GM21619 (cell line): ENCODE results near the gene DDX3X.
A peak's percentile ranks its signal among the peaks of the same experiment; 100 is the strongest.
"Not testable (repeated sequence)": the region's sequence is repeated elsewhere in the genome, so short reads cannot be mapped to it uniquely, and the experiment has no call there.

Experiments used
- ATAC-seq: cut with Tn5 transposase; IDR thresholded peaks from one replicate; pipeline ENCODE4 v1.9.1; 2021; ENCODE audit not compliant: unreplicated experiment

The DDX3X gene

DNA sequence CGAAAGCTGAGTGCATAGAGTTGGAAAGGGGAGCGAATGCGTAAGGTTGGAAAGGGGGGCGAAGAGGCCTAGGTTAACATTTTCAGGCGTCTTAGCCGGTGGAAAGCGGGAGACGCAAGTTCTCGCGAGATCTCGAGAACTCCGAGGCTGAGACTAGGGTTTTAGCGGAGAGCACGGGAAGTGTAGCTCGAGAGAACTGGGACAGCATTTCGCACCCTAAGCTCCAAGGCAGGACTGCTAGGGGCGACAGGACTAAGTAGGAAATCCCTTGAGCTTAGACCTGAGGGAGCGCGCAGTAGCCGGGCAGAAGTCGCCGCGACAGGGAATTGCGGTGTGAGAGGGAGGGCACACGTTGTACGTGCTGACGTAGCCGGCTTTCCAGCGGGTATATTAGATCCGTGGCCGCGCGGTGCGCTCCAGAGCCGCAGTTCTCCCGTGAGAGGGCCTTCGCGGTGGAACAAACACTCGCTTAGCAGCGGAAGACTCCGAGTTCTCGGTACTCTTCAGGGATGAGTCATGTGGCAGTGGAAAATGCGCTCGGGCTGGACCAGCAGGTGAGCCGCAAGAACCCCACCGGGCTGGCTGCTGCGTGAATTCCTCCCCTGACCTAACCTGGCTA lies at the start of gene DDX3X:
Gene DDX3X (plus strand): TSS at position 419 of the 619 bp plus-strand sequence. CDS start 91 bp downstream, at position 510.
- ATAC-seq = peak; percentile 48

DNA sequence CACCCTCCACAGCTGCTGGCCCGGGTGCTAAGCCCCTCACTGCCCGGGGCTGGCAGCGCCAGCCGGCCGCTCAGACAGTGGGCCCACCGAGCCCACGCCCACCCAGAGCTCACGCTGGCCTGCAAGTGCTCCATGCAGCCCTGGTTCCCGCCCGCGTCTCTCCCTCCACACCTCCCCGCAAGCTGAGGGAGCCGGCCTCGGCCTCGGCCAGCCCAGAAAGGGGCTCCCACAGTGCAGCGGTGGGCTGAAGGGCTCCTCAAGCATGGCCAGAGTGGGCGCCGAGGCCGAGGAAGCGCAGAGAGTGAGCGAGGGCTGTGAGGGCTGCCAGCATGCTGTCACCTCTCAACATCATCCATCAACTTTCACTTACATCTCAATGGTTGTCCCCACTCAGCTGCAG lies 48.0 kb upstream of the DDX3X start:
- ATAC-seq = not testable (repeated sequence)

DNA sequence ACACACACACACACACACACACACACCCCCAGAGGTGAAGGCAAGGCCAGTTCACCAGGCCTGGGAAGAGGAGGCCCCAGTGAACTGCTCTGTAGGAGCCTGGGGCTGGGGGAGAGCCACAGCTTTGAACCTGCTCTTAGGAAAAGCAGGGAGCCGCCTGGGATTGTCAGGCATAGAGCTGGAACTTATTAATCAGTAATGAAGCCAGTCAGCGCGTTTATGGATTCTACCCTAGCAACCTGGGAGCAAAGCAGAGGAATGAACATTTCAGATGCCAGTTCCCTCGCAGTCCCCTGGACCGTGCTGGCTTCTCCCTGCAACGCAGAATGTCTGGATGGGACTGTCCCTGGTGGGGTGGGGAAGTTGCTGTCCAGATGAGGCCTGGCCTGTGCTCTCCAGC lies 45.3 kb upstream of the DDX3X start:
- no peak for ATAC-seq

DNA sequence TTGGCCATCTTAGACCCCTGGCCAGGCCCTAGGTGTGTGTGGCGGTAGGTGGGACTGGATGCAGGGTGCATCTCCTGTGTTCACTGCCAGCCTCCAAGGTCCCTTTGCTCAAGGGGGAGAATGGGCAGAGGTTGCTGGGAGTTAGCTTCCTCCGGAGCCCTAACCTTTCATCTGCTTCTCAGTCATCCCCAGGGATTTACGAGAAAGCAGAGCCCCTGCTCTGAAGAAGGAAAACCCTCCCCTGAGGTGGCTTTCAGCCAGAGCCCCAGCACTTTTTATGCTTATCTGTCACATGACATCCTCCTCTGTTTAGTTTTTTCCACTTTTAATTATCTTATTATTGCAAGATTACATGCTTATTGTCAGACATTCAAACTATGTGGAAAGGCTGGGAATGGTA lies 44.9 kb upstream of the DDX3X start:
- ATAC-seq = no peak

DNA sequence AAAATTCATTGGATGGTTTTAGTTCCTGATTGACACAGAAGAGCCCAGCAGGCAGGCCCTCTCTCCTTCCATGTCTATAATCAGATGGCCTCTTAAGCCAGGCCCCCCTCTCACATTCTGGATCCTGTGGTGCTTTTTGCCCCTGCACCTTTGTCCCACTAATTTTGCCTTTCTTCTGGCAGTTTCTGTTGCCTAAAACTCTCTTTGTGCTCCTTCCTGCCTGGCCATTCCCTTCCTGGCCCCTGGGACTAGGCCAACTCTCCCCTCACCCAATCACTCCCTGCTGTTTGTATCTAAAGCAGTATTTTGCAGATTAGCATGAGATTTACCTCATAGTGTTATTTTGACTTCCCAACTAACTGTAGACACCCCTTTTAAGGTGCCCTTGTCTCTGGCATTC lies 42.7 kb upstream of the DDX3X start:
- no peak for ATAC-seq

DNA sequence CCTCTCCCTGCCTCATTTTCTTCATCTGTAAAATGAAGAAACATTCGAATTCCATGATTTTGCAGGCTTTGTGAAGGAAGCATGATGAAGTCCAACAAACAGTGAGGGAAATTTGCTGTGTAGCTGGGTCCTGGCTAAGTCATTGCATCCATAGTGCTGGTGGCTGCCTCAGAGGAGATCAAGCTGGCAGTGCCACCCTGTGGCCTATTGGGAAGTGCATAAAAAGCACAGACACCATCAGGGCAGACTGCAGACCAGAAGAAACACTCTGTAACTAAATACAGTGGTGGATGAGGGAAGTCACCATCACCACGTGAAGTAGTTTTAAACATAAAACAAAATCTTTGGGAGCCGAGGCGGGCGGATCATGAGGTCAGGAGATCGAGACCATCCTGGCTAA lies 40.7 kb upstream of the DDX3X start:
- no peak for ATAC-seq

DNA sequence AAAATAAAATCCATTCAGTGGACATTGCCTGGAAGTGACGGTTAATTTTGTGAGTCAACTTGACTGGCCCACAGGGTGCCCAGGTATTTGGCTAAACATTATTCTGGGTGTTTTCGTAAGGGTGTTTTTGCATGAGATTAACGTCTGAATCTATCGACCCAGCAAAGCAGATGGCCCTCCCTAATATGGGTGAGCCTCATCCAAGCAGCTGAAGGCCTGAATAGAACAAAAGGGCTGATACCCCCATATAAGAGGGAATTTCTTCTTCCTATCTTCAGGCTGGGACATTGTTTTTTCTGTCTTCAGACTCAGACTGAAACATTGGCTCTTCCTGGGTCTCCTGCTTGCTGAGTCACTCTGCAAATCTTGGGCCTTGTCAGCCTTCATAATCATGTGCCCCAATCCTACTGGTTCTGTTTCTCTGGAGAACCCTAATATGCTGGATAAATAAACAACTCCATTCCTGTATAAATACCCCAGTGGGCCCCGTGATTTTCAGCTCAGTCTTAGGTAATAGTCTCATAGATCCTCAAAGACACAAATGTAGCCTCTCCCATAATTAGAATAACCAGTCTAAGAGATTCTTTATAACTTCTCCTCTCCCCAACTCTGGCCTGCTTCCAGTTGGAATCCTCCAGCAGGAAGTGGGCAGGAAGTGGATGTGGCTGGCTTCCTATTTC lies 33.1 kb upstream of the DDX3X start:
- no peak for ATAC-seq

DNA sequence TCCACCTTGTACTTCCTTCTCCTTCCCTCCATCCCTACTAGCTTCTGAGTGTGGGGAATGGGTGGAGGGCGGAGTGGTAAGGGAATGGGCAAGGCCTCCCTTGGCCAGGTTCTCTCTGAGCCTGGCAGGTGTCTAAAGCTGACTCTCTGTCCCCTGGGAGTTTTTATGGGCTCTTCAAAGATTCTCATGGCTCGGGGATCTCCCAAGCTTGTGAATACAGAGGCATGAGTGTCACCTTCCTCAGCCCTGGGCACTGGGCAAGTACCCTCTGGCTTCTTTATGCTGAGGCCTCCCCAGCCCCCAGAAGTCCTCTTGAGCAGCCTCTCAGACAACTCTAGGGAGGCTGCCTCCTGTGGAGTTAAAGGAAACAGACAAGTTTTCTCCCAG lies 32.5 kb upstream of the DDX3X start:
- ATAC-seq = no peak

DNA sequence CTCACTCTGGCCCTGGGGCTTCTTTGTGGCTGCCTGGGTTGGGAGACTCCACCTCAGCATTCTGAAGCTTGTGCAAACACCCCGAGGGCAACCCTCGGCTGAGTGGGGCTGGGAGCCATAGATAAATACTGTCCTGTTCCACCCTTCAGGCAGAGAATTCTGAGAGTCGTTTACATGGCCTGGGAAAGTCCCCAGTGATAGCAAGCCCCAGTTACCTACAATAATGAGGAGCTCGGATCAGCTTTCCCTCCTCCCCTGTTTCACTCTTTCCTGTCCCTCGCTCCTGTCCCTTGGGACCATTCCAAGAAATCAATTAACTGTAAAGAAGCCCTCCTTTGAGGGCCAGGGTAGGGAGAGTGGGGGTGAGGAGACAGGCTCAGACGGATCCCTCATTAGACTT lies 31.6 kb upstream of the DDX3X start:
- ATAC-seq = no peak

DNA sequence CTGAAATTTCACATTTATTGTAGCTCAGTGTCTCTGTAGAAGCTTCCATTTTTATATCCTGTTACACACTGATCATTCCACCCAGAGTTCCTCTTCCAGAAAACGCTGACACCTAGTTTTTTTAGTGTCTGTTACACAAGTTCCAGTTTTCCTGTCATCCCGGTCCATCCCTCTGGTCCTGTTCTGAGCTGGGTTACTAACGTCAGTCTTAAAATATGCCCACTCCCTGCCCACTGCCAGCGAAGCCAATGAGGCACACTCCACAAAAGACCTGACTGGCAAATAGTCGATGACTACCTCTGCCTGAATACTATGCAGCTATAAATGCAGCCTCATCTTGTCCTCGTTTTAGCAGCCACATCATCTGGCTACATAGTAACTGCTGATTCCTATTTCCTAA lies 30.9 kb upstream of the DDX3X start:
- ATAC-seq = no peak

DNA sequence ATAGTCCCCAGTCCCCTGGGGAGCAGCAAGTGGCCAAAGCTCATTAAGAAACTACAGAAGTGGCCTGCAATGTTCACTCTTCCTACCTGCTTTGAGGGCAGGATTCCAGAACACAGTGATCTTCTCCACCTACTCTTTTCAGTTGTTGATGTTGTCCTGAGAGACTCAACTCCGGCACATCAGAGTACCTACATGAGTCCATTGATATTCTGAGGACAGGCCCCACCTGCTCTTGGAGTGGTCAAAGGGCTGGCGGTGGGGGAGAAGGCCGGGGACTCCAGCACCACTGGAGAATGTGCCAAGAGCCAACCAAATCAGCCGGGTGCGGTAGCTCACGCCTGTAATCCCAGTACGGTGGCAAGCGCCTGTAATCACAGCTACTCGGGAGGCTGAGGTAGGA lies 29.8 kb upstream of the DDX3X start:
- no peak for ATAC-seq

DNA sequence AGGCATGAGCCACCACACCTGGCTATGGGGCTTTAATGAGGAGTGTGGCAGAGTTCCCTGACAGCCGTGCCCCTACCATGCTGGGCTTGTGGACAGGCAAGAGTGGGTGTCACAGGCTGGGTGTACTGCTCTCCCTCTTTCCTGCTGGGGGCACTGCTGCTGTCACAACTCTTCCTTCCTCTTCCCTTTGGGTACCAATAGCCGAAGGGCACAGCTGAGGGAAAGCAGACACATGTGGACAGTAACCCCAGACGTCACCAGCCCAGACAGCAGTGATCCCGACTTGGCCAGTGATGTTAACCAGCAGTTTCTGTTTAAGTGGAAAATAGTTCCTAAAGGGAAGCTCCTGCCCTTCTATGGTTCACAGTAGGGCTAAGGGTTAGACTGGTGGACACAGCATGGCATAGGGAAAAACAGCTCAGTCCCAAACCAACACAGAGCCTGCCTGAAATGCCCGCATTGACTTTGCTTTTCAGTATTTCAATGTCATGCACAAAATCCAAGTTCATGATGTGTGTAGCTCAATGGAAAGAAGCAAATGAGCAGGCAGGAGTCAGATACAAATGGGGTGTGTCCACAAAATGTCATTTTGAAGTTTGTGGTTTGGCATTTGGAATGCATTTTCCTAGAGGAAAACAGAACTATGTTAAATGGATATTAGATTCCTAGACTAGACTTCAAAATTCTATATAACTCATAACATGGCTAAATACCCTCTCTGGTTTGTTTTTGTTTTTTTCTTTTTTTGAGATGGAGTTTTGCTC lies 24.9 kb upstream of the DDX3X start:
- no peak for ATAC-seq

DNA sequence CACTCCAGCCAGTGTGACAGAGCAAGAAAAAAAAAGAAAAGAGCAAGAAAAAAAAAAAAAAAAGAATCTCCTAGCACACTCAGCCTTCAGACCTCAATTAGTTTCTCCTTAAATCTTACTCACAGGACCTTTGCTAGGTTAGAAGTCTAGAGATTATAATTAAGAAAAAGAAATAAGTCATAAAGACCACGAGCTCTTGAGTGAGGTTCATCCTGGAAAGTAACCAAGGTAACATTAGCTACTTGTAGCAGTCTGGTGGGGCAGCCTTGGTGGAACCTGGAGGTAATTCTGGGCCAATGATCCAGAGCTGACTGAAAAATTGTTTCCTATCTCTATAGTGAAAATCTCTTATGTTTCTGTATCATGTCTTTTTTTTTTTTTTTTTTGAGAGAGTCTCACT lies 21.2 kb upstream of the DDX3X start:
- no peak for ATAC-seq

DNA sequence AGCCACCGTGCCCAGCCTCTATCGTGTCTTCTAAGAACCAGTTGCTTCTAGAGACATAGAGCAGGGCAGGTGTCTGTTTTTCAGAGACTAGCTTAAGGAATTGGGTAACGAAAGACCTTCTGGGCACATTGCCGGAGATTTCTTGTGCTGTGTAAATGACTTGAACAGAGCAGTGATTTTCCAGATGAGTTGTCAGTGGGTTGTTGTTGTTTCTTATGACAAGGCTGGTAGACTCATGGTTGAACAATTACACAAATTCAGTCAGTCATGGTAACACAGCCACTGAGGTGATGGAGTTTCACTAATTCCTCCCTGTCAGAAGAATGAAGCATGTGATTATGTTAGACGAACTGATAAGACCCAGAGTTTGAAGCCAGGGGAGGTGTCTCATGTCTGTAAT lies 20.5 kb upstream of the DDX3X start:
- no peak for ATAC-seq

DNA sequence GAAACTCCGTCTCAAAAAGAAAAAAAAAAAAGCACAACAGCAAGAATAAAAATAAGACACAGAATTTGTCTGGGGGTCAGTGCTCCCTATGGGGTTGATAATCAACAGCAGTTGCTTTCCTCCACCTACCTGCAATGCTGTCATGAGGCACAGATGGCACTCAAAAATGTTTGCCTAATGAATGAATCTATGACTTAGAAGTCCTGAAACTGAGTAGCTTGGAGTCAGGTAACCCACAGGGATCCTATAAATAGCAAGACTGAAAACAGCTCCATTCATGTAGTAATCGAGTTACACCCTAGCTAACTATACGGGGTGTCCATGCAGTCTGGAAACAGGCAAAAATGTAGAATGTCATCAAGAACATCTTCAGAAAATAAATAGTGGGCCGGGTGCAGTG lies 19.8 kb upstream of the DDX3X start:
- ATAC-seq = no peak

DNA sequence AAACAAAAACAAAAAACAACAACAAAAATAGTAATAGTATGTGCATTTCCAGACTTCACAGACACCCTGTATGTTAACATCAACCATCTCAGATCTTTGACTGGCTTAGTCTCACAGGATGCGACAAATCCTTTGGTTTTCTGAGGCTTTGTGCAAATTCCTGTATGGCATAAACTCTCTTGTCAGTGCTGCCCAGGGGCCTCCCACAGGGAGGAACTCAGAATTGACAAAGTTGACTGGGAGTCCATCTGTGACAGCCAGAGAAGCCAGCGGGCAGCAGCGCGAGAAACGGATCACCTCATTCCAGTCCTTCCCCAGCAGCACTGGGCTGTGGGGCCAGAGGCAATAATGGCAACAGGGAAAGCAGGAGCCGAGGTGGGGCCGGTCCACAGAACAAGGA lies 19.1 kb upstream of the DDX3X start:
- no peak for ATAC-seq

DNA sequence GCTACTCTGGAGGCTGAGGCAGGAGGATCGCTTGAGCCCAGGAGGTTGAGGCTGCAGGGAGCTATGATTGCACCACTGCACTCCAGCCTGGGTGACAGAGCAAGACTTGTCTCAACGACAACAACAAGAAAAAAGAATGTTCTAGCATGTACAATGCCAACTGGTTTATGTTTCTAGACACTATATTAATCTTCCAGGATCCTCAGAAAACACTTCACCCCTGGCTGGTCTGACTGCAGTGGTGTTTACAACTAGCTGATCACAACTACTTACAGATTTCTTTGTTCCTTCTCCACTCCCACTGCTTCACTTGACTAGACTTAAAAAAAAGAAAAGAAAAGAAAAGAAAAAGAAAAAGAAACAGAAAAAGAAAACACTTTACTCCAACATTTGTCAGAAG lies 17.7 kb upstream of the DDX3X start:
- ATAC-seq = not testable (repeated sequence)

DNA sequence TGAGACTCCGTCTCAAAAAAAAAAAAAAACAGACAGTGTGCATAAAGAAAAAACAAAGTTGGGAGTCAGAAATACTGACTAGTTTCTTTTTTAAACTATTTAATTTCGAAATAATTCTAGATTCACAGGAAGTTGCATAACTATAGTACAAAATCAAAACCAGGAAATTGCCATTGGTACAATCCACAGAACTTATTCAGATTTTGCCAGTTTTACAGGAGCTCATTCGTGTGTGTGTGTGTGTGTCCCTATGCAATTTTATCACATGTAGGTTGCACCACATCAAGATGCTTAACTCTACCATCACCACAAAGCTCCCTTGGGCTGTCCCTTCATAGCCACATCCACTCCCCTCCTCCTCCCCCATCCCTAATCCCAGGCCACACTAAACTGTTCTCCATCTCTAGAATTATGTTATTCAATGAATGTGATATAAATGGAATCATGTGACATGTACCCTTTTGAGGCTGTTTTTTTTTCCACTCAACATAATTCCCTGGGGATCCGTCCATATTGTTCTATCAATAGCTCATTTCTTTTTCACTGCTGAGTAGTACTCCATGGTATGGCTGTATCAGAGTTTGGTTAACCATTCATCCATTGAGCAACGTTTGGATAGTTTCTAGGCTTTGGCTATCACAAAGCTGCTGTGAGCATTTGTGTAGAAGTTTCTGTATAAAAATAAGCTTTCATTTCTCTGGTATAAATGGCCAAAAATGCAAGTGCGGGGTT lies 16.3 kb upstream of the DDX3X start:
- ATAC-seq = no peak

DNA sequence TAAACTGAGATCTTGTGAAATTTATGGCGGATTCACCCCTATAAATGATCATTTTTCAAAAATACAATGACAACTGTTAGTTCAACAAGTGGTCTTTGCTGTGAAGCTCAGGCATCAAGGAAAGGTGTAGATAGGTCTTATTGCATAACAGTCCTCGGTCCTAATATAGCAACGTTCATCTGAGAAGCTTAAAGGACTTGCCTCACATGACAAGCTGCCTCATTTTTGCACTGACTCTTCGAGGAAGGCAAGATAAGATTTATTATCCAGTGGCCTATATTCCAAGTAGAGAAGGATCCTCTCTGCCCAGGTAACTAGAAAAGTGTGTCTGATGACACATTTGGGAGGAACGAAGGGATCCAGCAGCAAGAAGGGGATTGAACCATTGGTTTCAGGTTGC lies 13.6 kb upstream of the DDX3X start:
- no peak for ATAC-seq

DNA sequence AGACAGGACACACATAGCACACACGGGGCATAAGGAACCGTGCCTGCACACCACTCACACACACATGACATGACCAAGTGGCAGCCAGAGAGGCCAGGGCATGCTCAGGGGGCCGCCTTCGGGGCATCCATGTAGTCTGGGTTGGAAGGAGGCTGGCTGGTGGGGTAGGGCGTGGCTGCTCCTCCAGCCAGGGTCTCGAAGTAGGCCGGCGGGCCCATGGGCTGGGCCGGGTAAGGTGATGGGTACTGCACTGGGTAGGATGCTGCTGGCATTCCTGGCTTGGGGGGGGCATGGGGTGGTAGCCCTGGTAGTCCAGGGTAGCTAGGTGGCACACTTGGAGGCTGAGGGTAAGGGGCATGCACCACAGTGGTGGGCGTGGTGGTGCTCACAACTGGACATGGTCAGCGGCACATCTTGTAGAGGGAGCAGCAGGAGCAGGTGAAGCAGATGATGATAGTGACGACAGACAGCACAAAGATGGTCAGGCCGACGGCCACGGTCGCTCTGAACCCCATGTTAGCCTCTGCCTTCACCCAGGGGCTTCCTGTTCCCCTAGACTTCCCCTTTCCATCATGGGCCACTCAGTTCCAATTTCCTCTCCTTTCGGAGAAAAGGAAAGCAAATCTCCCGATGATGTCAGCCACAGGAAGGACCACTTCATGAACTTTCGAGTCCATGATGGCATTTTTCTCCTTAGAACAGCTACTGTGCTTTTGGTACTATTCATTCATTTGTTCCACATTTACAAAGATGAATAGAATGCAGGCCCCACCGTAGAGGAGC lies 10.9 kb upstream of the DDX3X start:
- no peak for ATAC-seq

DNA sequence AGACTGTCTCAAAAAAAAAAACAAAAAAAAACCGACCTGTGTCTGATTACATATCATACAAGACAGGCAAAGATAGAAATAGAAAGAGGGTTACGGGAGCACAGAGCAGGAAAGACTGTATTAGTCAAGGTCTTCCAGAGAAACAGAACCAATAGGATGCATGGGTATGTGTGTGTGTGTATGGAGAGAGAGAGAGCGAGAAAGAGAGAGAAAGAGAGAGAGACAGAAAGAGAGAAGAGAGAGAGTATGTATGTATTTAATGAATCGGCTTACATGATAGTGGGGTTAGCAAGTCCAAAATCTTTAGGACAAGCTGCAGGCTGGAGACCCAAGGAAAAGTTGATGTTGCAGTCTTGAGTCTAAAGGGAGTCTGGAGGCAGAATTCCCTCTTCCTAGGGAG lies 7.5 kb upstream of the DDX3X start:
- ATAC-seq = no peak
